Inflammatory macrophage treated with lipopolysaccharide for 4 hours (primary cell): ENCODE results near the gene DOCK10.

ENCODE experiments used
- DNase-seq: peaks from one replicate; pipeline ENCODE4 v3.0.0-alpha.2; 2020

Gene DOCK10

GRCh38 chr2:224869601-224870233 is 172.6 kb downstream of the DOCK10 start:
- DNase-seq = no peak

GRCh38 chr2:224865016-224865415 is 177.3 kb downstream of the DOCK10 start:
- DNase-seq = no peak

DNA sequence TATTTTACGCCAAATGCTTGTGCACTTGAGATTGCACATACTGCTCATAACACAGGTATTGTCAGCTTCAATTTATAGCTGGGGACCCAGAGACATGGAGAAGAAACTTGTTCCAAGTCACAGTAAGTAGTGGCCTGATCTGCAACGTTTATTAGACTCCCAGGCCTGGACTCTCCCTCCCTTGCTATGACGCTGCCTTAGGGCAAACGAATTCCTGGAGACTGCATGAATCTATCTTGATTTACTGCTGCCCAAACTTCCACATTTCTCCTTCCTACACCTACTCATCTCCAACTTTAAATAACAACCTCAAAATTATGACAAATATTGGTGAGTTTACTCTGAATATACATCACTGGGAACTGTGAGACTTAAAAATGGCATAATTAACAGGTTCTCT is 181.0 kb downstream of the DOCK10 start:
- DNase-seq = no peak

GRCh38 chr2:224860786-224861185 is 181.5 kb downstream of the DOCK10 start:
- DNase-seq = no peak

DNA sequence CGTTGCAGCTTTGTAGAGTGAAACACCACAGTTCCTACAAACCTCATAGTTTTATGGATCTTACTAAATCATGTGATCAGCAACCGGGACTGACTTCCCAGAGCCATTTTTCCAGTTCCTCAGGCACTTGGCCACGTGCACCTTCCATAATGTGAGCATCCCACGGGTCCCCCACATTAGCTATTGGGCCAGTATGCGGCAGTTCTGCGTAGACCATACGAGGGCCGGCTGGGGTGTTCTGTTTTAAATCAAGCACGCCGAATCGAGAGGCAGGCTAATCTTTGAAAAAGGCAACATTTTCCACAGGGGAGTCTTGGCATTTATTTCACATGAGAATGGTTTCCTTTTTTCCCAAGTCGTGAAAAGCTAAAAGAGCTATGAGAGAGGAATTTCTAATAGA is 190.5 kb downstream of the DOCK10 start:
- DNase-seq = no peak

- no peak for DNase-seq
These were observed 192.2 kb downstream of the DOCK10 start for GRCh38 chr2:224850081-224850480.

- DNase-seq = no peak
These were observed 193.0 kb downstream of the DOCK10 start for GRCh38 chr2:224849264-224849663.

DNA sequence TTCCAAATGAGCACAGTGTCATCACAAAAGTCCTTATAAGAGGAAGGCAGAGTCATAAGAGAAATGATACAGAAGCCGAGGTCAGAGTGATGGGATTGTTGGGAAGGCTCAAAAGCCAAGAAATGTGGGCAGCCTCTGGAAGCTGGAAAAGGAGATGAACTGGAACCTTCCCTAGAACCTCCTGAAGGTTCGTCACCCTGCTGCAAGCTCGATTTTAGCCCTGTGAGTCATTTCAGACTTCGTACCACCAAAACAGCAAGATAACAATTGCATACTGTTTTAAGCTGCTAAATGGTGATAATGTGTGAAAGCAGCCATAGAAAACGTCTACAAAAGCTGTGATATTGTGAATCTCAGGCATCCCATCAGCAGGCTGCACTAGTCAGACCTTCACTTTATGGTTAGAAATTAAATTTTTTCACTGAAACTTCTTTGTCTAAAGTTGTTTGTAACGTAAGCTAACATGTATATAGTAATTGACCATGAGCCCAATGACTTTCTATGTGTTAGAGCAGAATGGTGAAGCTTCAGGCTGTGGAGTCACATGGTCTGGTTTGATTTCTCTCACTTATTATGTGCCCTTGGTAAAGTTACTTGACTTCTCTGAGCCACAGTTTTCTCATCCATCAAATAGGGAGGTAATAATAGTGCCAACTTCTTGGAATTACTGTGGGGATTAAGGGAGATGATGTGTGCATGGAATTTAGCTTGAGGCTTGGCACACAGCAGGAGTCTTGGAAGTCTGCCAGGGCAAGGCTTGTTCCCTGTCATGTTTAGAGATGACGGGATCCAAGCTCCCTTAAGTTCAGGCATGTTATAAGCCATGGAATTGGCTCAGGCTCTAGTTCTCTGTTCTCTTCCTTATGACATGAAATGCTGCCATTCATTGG is 194.1 kb downstream of the DOCK10 start:
- DNase-seq = no peak

DNA sequence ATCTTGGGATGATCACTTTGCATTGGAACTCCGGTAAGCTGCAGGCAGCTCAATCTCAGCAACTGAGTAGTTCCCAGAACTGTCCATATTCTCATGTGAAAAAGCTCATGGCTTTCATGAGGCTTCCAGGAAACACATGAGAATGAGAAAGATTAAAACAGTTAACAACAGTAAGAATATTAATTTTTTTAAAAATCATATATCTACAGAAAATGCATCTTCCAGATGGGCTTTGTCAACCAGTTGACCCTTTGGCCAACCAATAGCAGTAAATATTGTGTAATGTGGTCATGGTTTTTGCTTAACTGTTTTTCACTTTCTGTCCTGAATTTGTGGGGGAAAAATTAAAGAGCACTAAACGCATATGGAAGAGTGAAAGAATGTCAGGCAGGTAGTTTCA is 194.9 kb downstream of the DOCK10 start:
- DNase-seq = no peak

GRCh38 chr2:224846686-224847085 is 195.6 kb downstream of the DOCK10 start:
- no peak for DNase-seq

DNA sequence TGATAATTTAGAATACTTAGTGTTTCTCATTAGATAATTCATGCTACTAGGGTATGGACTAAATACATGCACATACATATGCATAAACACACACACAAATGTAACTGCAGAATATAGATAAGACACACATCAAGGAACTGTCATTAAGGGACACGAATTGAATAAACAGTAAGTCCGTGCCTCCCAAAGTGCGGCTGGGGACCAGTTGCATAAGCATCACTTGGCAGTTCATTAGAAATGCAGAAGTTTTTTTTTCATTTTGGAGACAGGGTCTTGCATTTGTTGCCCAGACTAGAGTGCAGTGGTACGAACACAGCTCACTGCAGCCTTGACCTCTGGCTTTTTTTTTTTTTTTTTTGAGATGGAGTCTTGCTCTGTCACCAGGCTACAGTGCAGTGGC is 196.1 kb downstream of the DOCK10 start:
- DNase-seq = no peak

DNA sequence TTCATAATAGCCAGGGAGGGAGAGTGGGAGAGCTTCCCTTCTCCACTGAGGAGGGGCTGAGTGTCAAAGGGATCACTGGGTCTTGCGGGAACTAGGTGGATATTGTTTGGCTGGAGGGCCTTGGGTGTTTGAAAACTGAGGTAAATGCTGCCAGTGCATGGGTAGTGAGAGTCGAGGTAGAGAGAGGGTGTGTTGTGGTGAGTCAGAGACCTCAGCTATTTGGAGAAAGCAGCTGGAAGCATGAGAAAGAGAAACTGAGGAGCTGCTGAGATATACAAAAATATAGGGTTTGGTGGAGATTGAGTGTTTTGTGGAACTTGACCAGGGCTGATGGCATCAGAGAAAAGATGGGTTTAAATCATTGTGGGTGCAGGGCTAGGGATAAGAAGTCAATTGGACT is 199.1 kb downstream of the DOCK10 start:
- no peak for DNase-seq

DNA sequence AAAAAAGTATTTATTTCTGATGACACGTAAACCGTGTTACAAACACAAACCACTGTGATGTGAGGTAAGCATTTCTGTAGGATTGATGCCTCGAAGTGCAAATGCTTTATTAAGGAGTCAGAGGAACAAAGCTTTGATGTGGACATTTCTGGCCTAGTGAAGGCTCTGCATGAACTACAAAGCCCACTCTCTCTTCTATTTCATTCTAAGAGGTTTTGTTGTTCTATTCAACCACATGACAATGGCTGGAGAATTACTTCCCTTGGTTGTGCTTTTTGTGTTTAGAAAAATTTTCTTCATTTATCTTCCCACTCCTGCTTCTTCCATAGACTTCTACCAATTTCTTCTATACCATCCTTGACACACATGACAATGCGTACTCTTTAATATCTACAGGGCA is 200.4 kb downstream of the DOCK10 start:
- no peak for DNase-seq

DNA sequence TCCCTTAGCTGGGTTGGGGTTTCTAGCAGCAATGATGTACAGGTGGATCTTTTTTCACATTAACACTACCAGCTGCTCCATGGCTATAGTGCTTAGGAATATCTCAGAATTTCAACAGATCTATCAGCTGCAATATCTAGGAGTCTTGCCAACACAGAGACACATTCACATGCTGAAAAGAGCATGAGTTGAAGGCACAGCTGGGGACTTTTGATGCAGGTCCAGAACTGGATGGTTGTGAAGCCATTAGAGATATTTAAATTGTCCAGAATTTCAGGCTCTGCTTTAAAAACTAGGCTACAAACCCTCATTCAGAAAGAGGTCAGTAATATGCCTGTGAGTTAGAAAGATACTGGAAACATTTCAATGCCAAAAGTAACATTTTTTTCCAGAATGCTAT is 203.9 kb downstream of the DOCK10 start:
- DNase-seq = no peak

- DNase-seq = no peak
These were observed 204.7 kb downstream of the DOCK10 start for GRCh38 chr2:224837558-224837957.

- DNase-seq = no peak
These were observed 205.2 kb downstream of the DOCK10 start for GRCh38 chr2:224837066-224837465.

DNA sequence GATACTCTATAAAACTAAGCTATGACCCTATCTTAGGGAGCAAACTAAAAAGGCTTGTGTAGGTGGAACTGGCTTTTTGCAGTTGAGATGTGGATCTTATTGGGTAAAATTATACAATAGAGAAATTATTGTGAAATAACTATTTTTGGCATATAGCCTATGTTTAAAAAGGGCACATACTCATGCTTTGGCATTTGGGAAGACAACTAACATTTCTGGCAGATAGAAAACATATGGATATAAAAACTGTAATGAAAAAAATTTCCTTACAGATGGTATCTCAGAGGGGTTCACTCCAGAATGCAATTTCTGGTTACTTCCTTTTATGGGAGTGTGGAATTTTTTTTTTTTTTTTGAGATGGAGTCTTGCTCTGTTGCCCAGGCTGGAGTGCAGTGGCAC is 206.0 kb downstream of the DOCK10 start:
- DNase-seq = no peak

GRCh38 chr2:224835405-224835804 is 206.9 kb downstream of the DOCK10 start:
- no peak for DNase-seq

GRCh38 chr2:224833986-224834385 is 208.3 kb downstream of the DOCK10 start:
- no peak for DNase-seq

- DNase-seq = no peak
These were observed 210.1 kb downstream of the DOCK10 start for GRCh38 chr2:224832207-224832606.

DNA sequence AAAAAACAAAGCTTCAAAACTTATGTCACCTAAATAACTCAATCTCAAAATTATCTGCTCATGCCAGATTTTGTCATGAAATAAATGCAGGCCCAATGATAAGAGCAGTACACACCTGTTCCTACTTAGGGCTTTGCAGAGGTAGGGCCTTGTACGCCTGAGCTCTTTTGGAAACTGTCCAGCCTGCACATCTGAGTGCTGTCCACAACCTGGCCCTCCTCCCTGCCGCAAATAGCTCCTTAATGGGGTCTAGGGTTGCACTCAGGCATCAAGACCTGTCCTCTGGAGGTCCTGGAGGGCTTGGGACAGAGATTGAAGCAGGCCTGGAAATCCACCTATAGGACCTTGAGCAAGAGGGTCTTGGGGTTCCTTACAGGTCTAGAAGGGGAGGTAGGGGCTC is 210.7 kb downstream of the DOCK10 start:
- DNase-seq = no peak

GRCh38 chr2:224820283-224820991 is 221.8 kb downstream of the DOCK10 start:
- DNase-seq = no peak

GRCh38 chr2:224819075-224819474 is 223.2 kb downstream of the DOCK10 start:
- DNase-seq = no peak

GRCh38 chr2:224817676-224818075 is 224.6 kb downstream of the DOCK10 start:
- no peak for DNase-seq
